GM04504 (cell line): Measurements from ENCODE around the gene GARIN3.

Experiments used
- DNase-seq: peaks from one replicate; pipeline ENCODE4 v3.0.0-alpha.2; 2012; ENCODE audit warnings: low read depth

GARIN3 gene

DNA sequence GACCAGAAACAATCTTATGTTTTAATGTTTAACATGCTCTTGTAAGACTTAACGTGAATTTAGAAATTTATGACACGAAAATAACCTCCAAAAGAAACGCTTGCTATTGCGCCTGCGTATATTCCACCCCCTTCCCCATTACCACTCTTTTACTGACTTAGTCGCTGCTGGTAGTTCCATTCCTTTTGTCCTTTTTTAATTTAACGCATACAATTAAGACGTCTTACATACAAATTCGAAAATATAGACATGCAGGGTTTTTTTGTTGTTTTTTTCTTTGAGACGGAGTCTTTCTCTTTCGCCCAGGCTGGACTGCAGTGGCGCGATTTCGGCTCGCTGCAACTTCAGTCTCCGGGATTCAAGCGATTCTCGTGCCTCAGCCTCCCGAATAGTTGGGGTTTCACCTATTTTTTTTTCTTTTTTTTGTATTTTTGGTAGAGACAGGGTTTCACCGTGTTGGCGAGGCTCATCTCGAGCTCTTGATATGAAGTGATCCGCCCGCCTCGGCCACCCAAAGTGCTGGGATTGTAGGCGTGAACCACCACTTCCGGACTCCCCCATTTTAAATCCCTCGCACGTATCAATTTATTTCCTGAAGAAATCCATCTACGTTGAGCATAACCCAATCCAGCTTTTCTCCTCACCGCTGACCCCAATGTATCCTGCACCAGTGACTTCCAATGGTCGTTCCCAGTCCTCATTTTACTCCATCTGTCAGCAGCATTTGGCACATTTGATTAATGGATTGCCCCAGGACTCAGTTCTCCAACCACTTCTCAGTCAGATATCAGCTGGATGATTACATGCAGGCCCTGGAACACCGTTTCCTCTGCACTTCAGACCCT, 22.7 kb downstream of the GARIN3 start:
- DNase-seq: peak; percentile 29

DNA sequence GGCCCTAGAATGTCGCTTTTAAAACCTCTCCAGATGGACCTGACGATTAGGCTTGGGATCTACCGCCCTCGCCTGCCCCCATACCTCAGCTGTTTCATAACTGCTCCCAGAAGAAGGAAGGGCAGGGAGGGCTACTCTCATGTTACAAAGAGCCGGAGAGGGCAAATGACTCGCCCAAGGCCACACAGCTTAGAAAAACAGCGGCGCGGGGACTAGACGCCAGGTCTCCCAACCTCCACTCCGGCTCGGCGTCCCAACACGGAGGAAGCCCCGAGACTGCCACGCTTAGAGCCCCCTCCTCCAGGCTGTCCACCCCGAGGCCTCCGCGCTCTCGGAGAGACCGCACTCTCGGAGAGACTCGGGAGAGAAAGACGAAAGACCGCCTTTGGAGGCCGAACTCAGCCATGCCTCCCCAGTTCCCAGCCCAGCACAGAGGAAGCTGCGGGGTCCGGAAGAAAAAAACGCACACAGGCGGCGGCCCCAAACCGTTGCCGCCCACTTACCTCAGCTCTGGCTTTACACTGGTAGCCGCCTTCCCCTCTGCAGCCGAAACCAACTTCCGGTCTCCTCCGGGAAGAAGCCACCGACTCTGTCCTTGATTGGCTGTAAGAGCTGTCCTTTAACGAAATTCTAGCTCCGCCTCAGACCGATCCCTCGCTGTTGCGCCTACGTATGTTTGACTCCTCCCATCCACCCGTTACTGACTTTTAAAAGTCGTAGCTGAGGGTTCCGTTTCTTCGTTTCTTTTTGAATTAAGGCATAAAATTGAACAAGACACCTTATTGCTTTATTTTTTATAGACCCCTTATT, 23.5 kb downstream of the GARIN3 start, which contains the start of gene MED7:
MED7 (minus strand) TSS at position 549 of the 810 bp plus-strand sequence. CDS start 3,434 bp downstream, outside the sequence.
- peak; percentile 99 for DNase-seq

- no peak for DNase-seq
Measured at GRCh38 chr5:157137691-157138090, 28.4 kb downstream of the GARIN3 start.

DNA sequence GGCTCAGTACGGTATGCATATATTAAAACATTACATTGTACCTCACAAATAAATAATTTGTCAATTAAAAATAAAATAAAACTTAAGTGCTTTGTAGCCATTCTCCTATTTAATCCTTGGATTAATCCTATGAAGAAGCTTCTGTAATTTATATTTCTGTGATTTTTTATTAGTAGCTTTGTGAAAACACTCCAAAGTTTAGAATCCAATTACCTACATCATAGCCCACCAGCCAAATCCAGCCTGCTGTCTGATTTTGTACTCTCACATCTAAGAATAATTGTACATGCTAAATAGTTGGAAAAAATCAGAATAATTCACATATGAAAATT, 33.8 kb downstream of the GARIN3 start:
- DNase-seq: no peak

GRCh38 chr5:157130925-157131324, 35.1 kb downstream of the GARIN3 start:
- DNase-seq: no peak

GRCh38 chr5:157121709-157122108, 44.4 kb downstream of the GARIN3 start:
- no peak for DNase-seq

DNA sequence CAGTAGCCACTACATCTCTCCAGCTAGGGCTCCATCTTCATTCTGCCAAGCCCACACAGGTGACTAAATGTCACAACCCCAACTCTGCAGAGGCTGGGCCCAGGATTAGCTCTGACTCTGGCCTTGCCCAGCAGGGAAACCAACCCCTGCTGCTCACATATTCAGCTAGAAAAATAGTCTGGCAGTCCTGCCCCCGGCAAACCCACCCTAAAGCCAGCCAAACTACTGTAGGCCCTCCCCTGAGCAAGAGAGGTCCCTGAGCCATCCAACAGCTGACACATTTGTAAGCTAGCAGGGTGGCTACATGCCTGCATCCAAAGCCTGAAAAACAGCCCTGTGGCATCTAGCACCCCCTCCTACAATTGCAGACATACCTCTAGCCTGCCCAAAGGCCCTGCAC, 46.0 kb downstream of the GARIN3 start:
- no peak for DNase-seq

- DNase-seq: no peak
Measured at GRCh38 chr5:157116483-157116954, 49.5 kb downstream of the GARIN3 start.

DNA sequence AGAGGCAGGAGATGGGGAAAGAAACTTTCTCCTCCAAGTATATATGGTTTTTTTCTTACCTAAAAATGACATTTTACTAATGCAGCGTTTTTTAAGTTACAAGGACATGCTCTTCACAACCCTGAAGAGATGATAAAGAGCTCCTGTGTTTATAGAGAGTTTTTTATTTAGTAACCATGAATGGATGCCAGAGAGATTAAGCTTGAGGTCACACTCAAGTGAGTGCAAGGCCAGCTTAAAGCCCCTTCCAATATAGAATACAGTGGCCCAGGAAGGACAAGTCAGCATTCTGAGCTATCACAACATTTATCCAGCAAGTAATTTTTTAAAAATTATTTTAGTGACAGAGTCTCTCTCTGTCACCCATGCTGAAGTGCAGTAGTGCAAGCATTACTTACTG, 50.6 kb downstream of the GARIN3 start:
- DNase-seq: no peak

- no peak for DNase-seq
Measured at GRCh38 chr5:157115012-157115411, 51.1 kb downstream of the GARIN3 start.

GRCh38 chr5:157113002-157113401, 53.1 kb downstream of the GARIN3 start:
- no peak for DNase-seq
